Stimulated activated CD8-positive, alpha-beta memory T cell treated with anti-CD3 and anti-CD28 coated beads, Interleukin-2, amount 100 ng/mL, for 48 hours (primary cell): ENCODE data around the gene OPN1SW.

ENCODE experiments used
- DNase-seq, 2 donors: peaks; one replicate each; pipeline ENCODE4 v3.0.0-alpha.2; 2020; ENCODE audit warnings: low read depth in 2 of 2

The OPN1SW gene

DNA sequence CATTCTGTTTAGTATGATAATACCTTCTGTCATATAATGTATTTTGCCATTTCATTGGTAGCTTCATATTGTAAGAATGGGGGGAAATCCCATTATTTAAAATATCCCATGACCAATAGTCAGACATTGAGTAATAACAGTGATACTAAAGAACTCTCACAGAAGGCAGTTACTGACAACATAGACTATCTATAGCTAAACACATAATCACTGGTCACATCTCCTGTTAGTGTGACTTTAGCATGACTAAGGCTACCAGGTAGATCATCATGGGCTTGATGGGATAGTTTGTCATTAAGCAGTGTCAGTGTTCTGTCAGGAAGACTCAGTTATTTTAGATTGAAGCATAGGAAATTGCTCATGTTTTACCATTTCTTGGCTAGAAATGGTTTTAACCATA, 16.4 kb downstream of the OPN1SW start:
- DNase-seq = no peak

DNA sequence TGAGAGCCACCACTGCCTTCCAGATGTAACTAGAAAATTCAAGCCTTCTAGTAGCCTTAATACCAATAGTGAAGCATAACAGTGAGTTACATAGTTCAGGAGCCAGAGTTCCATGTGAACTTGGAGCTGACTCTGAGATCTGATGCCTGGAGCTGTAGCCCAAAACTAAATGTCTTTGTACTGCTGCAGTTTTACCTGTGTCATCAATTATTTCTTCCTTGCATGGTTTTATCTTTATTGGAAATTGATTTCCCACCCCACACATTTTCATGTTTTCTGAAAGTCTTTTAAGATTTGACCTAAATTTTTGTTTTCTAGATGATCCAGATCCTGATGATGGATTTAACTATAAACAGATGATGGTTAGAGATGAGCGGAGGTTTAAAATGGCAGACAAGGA, 17.0 kb downstream of the OPN1SW start:
- no peak for DNase-seq

DNA sequence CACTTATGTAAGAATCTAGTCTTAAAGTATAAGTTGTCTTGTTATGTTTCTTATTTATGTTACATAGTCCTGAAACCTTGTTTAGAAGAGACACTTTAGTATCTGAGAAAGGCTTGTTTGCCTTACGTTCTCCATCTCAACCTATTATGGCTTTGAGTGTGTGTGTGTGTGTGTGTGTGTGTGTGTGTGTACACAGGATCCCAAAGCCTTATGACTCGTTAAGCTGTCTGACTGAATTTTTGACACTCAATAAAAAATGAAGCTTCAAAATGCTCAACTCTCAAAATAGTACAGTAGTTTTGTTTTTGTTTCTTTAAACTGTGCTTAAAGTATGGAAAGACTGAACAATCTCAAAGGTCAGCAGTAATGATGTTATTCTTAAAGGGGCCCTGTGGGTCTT, 18.4 kb downstream of the OPN1SW start:
- DNase-seq = no peak

DNA sequence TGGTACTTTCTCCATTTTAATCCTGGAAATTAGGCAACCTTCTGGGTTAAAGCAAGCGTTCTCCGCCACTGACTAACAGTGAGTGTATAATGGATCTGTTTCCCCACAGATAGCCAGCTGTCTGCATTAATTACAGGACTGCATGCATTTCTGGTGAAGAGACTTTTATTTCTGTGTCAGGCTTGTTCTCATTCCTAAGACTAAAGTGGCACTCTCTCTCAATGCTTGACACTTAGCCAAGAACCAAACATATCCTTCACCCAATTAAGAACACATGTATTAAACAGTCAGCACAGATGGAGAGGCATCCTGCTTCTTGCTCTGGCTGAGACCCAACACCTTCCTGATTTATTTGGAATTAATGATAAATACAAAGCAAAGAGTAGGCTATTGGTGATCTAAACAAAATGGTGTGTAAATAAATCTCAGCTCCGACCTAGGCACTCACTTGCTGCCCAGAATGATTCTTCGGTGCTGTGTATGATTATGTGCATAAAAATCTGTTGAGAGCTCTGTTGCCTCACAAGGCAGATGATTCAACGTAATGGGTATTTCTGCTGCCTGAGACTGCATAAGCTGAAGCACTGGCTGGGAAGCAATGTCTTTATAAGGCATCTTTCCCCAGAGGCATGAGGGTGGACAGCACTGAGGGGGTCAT, 19.6 kb downstream of the OPN1SW start:
- no peak for DNase-seq

DNA sequence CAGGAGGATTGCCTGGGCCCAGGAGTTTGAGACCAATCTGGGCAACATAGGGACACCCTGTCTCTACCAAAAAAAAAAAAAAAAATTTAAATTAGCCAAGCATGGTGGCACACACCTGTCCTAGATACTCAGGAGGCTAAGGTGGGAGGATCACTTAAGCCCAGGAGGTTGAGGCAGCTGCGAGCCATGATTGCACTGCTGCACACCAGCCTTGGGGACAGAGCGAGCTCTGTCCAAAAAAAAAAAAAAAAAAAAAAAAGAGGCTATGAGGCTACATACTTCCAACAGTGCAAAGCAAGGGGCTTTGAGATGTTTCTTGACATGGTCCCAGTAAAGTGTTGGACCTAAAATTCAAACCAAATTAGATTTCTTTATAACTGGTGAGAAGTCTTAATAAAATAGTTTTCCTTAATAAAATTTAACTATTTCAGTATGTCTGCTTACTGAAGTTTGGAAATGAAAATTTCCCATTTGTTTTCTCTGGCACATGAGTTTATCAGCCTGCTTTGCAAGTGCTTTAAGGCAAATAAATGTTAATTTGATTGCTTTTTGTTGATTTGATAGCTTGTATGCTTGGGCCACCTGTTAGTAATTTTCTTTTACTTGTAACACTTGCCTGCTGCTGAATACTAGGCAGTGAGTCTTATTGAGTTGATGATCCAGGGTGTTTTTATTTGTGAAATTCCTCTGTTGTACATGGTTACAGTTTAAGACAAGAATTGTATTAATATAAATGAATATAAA, 20.3 kb downstream of the OPN1SW start:
- no peak for DNase-seq

DNA sequence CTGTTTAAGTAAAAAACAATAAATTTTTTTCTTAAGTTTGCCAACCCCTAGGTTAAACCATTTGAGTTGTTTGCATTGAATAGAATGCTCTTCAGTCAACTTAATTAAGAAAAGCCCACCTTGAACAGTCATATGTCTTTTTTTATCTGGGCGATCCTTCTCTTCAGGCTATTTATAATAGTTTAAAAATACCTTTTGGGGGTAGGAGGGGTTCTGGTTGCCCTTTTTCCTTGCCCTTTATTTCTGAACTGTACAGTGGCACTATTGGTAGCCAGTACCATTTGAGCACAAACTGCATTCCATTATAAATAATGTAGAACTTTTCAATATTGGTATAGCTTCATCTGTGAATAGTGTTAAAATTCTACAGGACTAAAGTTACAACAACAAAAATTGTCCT, 23.3 kb downstream of the OPN1SW start:
- no peak for DNase-seq

DNA sequence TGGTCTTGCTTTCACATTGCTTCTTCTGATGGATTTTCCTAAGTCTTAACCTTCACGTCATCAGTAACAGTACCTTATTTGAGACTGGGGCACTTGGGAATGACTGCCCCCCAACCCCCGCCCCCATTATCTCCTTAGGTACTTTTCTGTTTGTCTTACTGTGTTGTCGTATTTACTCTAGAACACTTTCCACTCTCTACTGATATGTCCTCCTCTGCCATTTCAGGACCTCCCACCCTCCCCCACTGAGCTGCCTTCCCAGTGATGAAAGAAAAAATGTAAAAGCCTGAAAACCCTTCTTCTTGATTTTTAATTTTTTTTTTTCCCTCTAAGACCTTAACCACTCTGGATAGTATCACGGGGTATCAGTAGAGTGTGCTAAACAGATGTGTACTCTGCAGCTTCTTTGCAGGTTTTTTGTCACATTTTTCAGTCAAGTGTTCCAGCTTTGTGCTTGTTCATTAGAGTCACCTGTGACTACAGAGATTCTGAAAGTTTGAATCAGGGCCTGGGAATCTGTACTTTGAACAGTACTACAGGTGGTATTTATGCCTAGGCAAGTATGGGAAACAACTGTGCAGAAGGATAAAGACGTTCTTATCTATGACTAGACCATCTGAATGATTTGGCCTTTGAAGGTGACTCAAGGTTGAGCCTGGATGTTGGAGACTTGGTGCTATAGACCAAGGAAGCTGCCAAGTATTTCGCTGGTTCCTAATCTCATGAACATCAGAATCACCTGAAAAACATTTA, 28.1 kb downstream of the OPN1SW start:
- no peak for DNase-seq

DNA sequence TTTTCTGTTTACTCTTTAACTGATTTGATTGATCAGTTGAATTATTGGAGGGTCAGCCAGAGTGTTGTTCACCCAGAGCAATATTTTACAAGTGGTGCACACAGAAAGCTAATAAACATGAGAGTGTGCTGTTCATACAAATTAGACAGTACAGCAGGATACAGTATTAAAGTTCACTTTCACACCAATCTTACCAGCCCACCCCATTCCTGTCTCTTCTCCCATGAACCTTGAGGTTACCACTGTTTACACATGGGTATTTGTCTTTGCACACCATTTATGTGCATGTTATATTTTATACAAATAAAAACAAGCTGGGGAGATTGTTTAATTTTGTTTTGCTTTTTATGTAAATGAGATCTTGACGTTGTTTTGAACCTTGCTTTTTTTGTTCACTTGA, 29.9 kb downstream of the OPN1SW start:
- no peak for DNase-seq

DNA sequence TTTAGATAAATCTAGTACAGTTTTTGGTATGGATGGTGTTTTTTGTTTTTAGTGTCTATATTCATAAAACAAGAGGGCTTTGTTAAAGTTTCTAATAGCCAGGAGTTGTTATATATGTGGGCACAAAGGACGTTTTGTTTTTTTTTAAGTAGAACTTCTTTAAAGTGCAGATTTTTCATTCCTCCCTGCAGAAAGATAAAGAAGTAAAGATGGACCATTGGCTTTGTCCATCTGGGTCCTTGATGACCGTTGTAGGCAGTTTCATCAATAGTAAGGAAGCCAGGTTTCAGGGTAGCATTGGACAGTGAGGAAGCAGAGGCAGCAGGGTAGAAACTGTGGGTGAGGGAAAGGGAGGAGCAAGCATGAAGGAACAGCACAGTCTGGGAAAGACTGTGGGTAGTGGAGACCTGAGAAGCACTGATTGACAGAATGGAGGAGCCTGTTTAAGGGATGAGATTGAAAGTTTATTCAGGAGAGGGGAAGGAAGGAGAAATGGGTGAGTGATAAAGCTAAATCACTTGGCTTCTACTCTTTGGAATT, 31.2 kb downstream of the OPN1SW start:
- DNase-seq = no peak

DNA sequence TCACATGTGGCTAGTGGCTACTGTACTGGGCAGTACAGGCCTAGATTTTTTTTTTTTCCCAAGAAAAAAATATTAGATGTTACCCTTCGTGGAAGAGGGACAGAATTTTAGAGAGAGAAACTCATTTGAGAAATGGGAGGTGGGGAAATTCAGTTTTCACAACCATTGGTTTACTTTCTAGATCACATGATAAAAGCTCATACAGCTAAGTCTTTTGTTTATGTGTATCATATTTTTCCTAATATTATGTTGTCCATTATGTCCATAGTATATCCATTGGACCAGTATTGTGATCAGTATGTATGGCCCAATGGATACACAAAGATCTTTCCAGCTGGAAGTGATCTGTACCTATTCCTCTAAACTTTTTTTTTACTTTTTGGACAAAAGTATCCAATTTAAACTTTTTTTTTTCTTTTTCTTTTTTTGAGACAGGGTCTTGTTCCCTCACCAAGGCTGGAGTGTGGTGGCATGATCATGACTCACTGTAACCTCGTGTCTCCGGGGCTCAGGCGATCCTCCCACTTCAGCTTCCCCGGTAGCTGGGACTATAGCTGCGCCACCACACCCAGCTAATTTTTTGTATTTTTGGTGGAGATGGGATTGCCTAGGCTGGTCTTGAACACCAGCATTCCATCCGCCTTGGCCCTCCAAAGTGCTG, 32.4 kb downstream of the OPN1SW start:
- no peak for DNase-seq

DNA sequence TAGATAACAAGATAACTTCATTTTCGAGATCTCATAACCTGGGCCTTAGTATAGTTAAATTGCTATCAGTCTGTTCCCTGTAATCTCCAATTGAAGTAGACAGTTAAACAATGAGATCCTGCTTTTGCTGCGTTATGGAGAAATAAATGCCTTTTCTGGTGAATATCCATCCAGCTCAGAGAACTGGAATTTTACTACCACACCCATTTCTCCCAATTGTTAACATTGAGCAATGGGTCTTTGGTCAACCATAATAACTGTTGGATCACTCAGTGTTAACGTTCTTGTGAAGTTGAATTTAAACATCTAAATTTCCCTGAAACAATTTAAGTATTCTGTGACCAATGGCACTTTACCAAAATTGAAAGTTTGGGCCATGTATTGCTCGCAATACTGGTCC, 33.4 kb downstream of the OPN1SW start:
- no peak for DNase-seq

DNA sequence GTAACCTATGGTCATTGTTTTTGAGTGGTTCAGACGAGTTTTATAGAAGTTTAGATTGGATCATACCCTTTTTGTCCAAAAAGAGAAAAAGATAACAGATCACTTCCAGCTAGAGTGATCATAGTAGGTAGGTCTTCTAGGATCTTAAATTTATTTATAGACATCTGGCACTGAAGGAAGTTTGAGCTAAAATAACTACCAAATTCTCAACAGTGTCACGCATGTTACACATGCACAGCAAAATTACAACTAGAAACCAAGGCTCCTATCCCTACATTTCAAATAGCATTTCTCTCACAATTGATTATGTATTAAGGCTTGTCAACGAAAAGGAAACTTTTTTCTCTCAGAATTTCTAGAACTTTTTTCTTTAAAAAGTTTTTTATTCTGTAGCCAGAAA, 34.1 kb downstream of the OPN1SW start:
- no peak for DNase-seq

DNA sequence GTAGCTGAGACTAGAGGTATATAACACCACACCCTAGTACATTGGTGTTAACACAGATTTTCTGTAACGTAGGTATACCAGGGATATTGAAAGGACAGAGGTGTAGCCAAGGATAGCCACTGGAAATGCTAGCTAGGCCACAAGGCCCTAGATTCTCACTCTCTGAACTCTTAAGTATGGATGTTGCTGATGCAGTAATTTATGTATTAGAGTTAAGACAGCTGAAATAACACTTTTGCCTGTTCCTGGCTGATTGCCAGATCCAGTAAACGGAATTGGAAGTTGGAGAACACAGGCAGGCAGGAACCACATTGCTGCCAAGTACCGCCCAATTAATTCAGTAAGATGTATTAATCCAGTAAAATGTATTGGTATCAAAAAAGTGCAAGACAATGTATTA, 34.6 kb downstream of the OPN1SW start:
- DNase-seq = no peak

DNA sequence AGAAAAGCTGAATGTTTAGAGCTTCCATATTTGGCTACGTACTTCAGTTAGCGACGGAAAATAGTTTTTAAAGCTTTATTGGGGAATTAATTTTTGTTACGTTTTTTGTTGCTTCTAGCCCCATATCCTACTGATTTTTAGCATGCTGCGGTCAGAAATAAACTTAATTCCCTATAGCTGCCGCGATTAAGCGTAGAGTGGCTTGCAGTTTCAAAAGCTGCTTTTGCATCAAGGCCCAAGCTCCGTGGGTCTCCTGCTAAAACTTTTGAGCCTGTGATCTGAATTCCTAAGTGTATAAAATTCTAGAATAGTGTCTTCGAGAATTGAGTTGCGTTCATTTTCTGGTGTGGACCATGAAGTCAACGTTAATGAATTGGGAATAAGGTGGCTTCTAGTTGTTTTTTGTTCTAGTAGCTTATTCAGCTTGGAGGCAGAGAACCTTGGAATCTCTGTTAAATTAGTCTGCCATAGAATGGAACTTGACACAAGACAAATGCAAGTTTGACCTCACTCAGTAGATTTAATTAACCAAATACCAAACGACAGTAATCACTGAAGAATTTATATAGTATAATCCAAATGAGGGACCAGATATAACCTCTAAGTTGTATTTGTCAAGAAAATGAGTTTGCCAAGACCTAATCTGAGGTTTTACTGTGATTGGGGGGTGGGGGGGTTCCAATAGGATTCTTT, 35.5 kb downstream of the OPN1SW start:
- DNase-seq = no peak

DNA sequence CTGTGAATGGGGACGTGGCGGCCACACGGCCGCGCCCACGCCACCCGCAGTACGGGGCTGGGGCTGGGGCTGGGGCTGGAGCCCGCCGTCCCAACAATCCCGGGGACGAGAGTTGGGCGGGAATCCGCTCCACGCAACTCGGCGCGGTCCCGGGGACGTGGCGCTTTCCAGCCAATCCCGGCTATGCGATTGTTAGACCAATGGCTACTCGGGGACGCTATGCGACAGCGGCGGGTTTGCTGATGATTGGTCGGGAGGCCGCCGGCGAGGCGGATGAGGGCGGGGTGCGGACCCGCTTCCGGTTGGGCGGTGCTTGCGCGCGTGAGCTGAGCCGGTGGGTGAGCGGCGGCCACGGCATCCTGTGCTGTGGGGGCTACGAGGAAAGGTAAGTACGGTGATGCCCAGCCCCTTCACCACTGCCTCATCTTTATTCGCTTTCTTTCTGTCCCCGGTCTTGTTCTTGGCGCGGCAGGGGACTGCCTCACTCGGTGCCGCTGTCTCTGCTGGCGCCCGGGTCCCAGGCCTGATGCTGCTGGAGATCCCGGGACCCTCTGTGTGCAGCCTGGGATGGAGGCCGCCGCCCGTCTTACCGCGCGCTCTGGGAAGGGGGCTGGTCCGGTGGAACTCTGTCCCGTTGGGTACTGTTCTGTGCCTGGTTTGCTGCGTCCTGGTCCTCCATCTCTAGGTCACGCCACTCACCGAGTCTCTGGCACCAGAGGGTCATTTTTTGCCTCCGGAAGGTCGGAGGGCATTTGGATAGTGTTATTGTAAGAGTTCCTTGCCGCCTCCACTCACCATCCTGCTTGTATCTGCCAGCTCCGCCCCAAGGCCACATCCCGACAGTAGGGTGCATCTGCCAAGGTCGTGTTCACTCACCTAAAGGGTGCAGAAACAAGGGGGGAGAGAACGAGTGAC, 36.3 kb downstream of the OPN1SW start, which contains the start of gene CALU:
Gene CALU (plus strand): TSS at position 312 of the 915 bp plus-strand sequence. CDS start 9,225 bp downstream, outside the sequence.
- DNase-seq = peak; percentile 92

DNA sequence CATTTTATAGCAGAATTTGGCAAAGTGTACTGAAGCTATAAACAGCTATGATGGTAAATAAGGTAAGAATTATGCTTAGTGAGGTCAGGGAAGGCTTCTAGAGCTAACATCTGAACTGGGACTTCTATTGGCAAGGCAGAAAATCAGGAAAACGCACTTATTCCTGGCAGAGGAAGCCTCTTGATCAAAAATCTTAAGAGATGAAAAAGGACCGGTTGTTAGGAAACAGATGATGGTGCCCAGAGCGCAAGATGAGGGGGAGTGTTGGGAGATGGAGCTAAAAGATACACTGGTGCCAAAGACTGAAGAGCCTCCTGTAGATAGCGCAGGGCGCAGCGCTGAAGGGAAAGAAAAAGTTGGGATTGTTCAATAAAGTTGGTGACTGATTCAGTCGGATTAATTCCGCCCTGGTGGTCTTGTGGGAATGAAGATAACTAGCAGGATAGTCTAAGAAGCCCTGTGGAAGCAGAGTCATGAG, 37.0 kb downstream of the OPN1SW start:
- DNase-seq = no peak

DNA sequence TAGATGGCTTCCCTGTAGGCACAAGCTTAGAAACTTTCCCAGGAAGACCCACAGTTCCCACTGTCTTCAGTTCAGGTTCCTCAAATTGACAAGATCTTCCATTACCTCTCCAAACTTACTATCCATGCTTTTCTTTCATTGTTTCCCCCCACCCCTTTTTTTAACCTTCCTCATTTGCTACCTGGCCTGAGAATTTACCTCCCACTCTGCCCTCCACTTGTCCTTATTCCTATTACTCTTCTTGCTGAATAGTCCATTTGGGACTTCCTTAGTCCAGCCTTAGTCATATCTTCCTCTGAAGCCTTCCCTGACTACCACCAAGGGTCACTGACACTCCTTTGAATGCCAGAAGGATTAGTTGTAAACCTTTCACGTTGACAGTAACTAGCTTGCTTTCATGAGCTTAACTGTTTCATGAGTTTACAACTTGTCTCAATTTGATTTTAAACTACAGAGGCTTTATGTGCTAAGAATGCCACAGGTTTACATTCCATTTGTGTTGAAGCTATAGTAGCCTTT, 37.7 kb downstream of the OPN1SW start:
- no peak for DNase-seq

DNA sequence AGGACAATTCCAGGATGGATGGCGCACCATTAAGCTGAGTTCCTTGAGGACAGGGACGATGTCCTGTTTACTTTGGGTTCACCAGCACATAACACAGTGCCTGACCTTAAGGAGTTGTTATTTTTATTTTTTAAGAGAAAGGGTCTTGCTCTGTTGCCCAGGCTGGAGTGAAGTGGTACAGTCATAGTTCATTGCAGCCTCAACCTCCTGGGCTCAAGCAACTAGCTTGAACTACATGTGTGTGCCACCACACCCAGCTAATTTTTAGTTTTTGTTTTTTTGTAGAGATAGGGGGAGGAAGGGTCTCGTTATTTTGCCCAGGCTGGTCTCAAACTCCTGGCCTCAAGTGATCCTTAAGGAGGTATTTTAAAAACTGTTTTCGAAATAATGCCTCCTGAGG, 38.2 kb downstream of the OPN1SW start:
- no peak for DNase-seq

DNA sequence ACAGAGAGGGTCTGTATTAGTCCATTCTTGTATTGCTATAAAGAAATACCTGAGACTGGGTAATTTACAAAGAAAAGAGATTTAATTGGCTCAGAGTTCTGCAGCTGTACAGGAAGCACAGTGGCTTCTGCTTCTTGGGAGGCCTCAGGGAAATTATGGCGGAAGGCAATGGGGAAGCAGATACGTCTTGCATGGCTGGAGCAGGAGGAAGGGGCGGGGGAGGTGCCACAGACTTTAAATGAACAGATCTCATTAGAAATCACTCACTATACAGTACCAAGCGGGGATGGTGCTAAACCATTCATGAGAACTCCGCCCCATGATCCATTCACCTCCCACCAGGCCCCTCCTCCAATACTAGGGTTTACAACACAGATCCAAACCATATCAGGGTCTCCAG, 40.2 kb downstream of the OPN1SW start:
- DNase-seq = no peak

DNA sequence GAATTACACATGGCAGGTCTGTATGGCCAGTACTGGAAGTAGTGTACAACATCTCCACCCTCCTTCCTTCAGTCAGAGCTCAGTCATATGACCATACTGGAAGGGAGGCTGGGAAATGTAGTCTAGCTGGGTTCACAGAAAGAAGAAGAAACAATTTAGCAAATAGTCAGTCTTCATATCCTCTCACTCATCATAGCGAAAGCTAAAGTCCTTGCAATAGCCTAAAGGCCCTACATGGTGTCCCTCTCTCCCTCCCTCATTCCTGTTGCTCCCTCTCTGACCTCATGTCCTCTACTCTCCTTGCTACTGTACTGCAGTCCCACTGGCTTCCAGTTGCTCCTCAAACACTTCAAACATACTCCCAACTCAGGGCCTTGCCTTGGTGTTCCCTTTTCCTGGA, 40.7 kb downstream of the OPN1SW start:
- DNase-seq = no peak
